GM12872 (cell line): Measurements from ENCODE around the gene RIMS4.

ENCODE experiments used
- TF ChIP-seq, protein P1 (sequence below): IDR thresholded peaks from 3 replicates; pipeline ENCODE4 v1.5.1; 2011; ENCODE audit warnings: low read depth, mild to moderate bottlenecking, low read length, moderate library complexity; ENCODE audit not compliant: insufficient read depth

RIMS4 gene

DNA sequence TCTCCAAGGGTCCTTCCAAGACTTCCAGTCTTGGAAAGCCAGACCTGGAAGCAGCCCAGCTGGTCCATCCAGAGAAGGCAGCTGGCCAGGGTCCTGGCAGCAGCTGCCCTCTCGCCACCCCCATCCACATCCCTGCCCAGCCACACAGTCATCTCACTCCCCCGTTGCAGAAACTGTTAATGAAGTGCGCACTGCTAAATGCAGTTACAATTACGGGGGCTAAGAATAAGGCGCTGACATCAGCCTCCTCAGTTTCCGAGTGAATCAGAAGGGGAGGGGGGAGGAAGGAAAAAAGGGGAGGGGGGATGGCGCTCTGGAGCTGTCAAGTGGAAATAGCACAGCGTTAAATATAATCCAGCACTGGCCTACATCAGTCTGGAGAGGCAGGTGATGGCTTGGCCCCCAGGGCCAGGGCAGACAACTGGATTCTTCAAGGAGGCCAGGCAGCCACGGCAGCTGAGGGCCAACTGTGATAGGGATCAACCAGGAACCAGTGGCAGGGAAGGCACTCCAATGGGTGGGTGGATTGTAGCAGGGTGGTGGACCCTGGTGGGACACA is 6.9 kb downstream of the RIMS4 start:
- TF ChIP-seq, protein P1, sequence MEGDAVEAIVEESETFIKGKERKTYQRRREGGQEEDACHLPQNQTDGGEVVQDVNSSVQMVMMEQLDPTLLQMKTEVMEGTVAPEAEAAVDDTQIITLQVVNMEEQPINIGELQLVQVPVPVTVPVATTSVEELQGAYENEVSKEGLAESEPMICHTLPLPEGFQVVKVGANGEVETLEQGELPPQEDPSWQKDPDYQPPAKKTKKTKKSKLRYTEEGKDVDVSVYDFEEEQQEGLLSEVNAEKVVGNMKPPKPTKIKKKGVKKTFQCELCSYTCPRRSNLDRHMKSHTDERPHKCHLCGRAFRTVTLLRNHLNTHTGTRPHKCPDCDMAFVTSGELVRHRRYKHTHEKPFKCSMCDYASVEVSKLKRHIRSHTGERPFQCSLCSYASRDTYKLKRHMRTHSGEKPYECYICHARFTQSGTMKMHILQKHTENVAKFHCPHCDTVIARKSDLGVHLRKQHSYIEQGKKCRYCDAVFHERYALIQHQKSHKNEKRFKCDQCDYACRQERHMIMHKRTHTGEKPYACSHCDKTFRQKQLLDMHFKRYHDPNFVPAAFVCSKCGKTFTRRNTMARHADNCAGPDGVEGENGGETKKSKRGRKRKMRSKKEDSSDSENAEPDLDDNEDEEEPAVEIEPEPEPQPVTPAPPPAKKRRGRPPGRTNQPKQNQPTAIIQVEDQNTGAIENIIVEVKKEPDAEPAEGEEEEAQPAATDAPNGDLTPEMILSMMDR, result no peak

DNA sequence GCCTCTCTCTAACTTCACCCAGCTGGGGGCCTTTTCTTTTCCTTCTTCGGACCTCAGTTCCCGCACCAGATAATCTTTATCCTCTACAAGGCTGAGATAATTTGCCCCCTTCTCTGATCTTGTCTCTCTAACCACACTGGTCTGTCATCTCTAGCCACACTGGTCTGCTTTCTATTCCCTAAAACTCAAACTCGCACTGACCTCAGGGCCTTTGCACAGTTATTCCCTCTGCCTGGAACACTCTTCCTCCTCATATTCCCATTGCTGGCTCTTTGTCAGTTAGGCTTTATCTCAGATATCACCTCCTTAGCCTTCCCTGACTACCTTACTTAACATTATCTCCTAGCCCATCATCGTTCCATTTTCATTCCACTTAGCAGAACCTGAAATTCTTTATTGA is 7.6 kb downstream of the RIMS4 start:
- TF ChIP-seq, protein P1, result no peak

DNA sequence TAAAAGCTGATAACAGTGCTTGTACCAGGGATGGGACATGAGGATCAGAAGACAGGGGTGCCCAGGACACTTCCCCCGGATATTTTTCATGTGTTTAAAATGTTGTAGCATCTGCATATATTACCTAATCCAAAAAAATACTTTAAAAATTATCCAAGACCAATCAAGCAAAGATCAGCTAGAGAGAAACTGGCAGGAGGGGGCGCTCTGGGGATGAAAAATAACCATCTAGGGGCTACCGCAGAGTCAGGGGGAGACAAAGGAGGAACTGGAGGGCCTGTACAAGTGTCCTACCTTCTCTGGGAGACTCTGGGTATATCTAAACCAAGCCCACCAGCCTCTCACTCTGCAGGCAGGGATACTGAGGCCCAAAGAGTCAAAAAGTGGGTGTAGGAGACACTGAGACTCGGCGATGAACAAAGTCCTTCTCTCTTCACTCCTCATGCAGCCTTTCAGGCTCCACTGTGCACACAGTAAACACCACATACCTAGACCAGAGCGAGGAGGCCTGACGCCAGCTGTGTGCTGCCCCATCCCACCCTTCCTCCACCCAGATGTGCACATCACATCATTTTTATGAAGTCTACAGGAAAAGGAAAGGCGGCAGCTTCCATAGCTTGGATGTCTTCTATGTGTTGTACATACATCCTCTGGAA is 9.8 kb downstream of the RIMS4 start:
- TF ChIP-seq, protein P1, result peak; percentile 26; the same call in 1 of the 3 replicates

DNA sequence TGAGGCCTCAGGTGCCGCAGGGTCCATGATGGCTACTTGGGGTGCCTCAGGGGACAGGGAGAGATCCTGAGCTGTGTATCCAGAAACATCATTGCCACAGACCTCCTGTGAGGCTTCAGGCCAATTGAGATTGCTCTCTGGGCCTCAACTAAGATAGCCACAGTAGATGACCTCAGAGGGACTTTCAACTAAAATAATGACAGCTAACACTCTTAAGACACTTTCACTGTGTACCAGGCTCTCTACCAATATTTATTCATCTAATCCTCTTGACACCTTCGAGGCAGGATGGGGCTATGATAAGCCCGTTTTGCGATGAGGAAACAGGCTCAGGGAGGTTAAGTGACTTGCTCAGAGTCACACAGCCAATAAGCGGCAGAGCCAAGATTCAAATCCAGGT is 10.7 kb downstream of the RIMS4 start:
- TF ChIP-seq, protein P1, result no peak

DNA sequence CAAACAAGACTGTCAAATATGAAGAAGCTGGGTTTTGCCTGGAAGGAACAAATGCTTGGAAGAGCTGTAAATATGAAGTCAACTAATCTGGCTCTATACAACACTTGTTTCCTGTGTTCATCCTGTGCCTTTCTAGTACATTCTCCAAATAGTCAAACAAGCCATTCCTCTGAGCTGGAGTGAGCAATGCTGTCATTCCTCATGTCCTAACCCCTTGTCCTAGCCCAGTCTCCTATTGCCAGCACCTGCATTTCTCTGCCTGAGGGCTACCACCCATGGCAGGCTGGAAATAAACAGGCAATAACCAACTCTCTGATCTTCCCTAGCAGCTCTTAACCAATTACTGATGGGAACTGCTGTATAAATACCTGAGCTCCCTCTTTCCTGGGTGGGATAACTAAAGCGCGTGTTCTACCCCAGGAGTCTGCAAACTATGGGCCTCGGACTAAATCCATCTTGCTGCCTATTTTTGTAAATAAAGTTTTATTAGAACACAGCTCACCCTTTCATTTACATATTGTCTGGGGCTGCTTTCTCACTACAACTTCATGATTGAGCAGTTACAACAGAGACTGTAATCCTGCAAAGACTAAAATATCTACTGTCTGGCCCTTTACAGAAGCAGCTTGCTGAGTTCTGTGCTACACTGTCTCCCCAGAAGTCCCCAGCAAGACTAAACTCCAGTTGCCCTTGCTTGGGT is 13.4 kb downstream of the RIMS4 start:
- TF ChIP-seq, protein P1, result no peak

DNA sequence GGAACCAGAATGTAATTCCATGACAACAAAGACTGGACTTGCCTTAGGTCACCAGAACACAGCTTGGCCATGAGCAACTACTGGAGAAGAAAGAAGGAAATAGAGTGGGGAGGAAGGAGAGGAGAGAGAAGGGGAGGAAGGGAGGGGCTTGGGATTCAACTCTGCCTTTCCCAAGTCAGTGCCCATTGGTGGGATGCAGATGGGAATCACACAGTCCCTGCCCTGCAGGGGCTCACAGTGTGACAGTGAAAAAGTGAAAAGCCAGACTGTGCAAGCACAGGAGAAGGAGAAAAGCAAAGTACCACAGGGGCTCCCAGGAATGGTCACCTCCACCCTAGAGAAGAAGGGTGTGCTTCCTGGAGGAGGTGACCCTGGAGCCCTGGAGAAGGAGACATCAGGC is 14.0 kb downstream of the RIMS4 start:
- TF ChIP-seq, protein P1, result no peak

DNA sequence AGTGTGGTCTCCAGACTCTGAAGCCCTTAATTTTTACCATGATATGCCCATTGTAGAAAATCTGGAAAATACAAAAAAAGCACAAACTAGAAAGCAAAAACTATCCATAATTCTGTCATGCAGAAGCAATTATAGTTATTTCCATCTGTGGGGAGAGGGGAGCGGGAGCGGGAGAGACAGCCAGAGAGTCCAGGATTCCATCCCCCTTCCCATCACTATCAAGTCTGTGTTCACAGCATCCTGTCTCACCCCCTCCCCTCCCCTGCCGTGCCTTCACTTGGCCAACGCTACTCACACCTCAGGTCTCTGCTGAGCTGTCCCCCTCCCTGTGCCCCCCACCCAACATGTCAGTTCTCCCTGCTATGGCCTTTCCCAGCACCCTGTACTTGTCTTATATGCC is 14.5 kb downstream of the RIMS4 start:
- TF ChIP-seq, protein P1, result no peak
